ENCODE results near the gene FARP2. TPM values are rescaled to one million over a fixed set of nuclear protein-coding genes. Genes with fewer than 3 reads are reported as not detected.
"Not testable (repeated sequence)": the region's sequence is repeated elsewhere in the genome, so short reads cannot be mapped to it uniquely, and the experiment has no call there.

FARP2 gene
- total RNA-seq, 1 donor from 2014 or later, result 65.0 TPM

DNA sequence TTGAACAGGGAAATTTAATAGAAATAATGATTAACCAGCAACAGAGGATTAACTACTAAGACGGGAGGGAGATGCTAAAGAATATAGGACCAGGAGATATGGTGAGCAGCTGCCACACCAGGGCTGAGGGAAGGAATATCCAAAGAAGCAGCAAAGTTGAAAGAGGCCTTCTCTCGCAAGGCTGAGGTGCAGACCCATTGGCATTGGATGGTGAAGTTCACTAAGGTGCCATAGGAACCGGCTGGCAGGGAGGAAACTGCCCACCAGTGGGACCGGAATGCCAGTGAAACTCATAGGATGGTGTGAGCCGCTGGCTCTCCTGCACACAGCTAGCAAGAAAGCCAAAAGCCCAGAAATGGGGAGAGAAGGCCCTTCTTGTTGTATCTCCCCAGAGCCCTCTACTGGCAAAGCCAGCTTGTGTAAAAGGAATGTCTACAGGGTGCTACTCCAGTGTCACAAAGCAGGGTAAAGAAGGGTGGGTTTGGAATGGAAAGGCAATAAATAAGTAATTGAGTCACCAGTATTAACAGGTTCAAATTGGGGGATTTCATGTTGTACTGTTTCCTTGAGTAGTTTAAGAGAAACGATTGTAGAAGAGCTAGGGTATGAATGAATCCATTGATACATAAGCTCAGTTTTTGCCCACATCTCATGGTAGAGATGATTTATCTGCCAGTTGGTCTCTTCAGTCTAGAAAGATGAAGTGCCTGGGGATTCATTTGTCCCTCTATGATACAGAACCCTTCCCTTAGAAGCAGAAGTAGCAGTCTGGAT is 36.0 kb downstream of the FARP2 start:
- Histone ChIP-seq H3K9me3 (ENCODE audit: insufficient read depth, low read depth, low read length) (no peaks in the 10 kb centered on the region), H3K4me1 (ENCODE audit: insufficient read depth, low read length) (no peaks in the 10 kb centered on the region), H3K4me3 (ENCODE audit: insufficient read depth, low read depth, low read length) (no peak overlapping the region), H3K27ac (ENCODE audit: low read depth, low read length) (no peak overlapping the region), H3K9ac (ENCODE audit: low read length) (no peak overlapping the region), H3K4me2 (ENCODE audit: low read length) (no peak overlapping the region), H2AFZ (ENCODE audit: low read depth, low read length) (no peak overlapping the region), H3K27me3 (ENCODE audit: insufficient read depth, low read length) (no peaks in the 10 kb centered on the region), H4K20me1 (ENCODE audit: insufficient read depth, low read length) (peaks cover 41% of the 10 kb centered on the region), H3K36me3 (ENCODE audit: insufficient read depth, low read length) (peaks cover 5% of the 10 kb centered on the region), H3K79me2 (ENCODE audit: insufficient read depth, low read length) (peaks cover 5% of the 10 kb centered on the region)
- DNase-seq (ENCODE audit: low read depth) (no peak), FAIRE-seq (no peak)
- peaks cover 3% of the 10 kb centered on the region for H3K9me3 Mint-ChIP-seq (ENCODE audit: unreplicated experiment)
- no peak overlapping the region for H3K27ac Mint-ChIP-seq (ENCODE audit: unreplicated experiment)
- peaks cover 26% of the 10 kb centered on the region for H3K36me3 Mint-ChIP-seq (ENCODE audit: low read depth, unreplicated experiment)
- H3K4me3 Mint-ChIP-seq (ENCODE audit: unreplicated experiment), result no peak overlapping the region
- no peak for TF ChIP-seq EZH2 (IDR thresholded peaks at IDR 0.05; ENCODE audit: insufficient read depth, low read length)
- TF ChIP-seq, protein P1, sequence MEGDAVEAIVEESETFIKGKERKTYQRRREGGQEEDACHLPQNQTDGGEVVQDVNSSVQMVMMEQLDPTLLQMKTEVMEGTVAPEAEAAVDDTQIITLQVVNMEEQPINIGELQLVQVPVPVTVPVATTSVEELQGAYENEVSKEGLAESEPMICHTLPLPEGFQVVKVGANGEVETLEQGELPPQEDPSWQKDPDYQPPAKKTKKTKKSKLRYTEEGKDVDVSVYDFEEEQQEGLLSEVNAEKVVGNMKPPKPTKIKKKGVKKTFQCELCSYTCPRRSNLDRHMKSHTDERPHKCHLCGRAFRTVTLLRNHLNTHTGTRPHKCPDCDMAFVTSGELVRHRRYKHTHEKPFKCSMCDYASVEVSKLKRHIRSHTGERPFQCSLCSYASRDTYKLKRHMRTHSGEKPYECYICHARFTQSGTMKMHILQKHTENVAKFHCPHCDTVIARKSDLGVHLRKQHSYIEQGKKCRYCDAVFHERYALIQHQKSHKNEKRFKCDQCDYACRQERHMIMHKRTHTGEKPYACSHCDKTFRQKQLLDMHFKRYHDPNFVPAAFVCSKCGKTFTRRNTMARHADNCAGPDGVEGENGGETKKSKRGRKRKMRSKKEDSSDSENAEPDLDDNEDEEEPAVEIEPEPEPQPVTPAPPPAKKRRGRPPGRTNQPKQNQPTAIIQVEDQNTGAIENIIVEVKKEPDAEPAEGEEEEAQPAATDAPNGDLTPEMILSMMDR (IDR thresholded peaks at IDR 0.05; ENCODE audit: insufficient read depth, low read depth, low read length), result peak; percentile 18
- H3K27me3 Mint-ChIP-seq (ENCODE audit: low read depth, unreplicated experiment), result no peaks in the 10 kb centered on the region
- H3K4me1 Mint-ChIP-seq (ENCODE audit: low read depth, unreplicated experiment), result peaks cover 3% of the 10 kb centered on the region

DNA sequence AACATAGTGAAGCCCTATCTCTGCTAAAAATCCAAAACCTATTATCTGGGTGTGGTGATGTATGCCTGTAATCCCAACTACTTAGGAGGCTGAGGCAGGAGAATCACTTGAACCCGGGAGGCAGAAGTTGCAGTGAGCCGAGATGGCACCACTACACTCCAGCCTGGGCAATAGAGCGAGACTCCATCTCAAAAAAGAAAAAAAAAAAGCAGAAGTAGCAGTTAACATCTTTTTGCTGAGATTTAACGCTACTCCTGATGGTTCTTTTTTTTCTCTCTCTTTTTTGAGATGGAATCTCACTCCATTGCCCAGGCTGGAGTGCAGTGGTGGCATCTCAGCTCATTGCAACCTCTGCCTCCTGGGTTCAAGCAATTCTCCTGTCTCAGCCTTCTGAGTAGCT is 36.7 kb downstream of the FARP2 start:
- H2AFZ ChIP-seq (ENCODE audit: low read depth, low read length); FAIRE-seq; H3K27me3 ChIP-seq (ENCODE audit: insufficient read depth, low read length); H3K9me3 Mint-ChIP-seq (ENCODE audit: unreplicated experiment); H3K9me3 ChIP-seq (ENCODE audit: insufficient read depth, low read depth, low read length); H3K4me3 ChIP-seq (ENCODE audit: insufficient read depth, low read depth, low read length); H3K27me3 Mint-ChIP-seq (ENCODE audit: low read depth, unreplicated experiment); H3K4me3 Mint-ChIP-seq (ENCODE audit: unreplicated experiment); DNase-seq (ENCODE audit: low read depth); H3K4me2 ChIP-seq (ENCODE audit: low read length); H3K79me2 ChIP-seq (ENCODE audit: insufficient read depth, low read length); H3K4me1 Mint-ChIP-seq (ENCODE audit: low read depth, unreplicated experiment); H3K36me3 ChIP-seq (ENCODE audit: insufficient read depth, low read length); H3K27ac Mint-ChIP-seq (ENCODE audit: unreplicated experiment); H3K27ac ChIP-seq (ENCODE audit: low read depth, low read length); H3K9ac ChIP-seq (ENCODE audit: low read length); H3K4me1 ChIP-seq (ENCODE audit: insufficient read depth, low read length): not testable (repeated sequence)
- H4K20me1 ChIP-seq (ENCODE audit: insufficient read depth, low read length), result peaks cover 39% of the 10 kb centered on the region
- peaks cover 26% of the 10 kb centered on the region for H3K36me3 Mint-ChIP-seq (ENCODE audit: low read depth, unreplicated experiment)

DNA sequence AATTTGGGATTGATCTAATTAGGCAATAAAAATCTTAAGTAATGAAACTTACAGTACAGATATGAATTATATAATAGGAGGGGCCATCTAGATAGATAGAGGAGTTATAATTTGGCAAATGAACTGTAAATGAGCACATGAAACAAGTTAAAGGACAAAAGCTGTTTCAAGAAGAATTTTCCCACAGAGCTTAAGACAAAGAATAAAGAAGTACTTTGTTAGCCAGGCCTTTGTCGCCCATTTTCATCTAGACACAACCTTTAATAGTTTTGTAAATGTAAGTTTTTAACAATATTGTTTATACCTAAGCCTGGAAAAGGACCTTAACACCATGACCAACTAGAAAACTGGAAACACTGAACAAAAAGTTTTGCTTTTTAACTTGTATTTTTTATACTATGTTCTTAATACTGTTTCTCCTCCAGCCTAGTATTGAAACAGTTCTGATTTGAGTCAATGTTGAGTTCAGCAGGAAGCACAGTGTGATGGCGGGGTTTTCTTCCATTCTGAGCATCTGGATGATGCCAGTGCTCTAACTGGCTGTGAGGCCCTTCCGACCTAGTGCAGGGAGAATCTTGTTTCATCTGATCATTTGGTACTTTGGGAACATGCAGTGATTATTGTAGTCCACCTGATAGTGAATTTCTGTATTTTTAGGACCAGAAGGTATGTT is 37.6 kb downstream of the FARP2 start:
- Histone ChIP-seq H3K79me2 (ENCODE audit: insufficient read depth, low read length) (peaks cover 5% of the 10 kb centered on the region), H3K4me3 (ENCODE audit: insufficient read depth, low read depth, low read length) (no peak overlapping the region), H3K36me3 (ENCODE audit: insufficient read depth, low read length) (peaks cover 5% of the 10 kb centered on the region), H3K9ac (ENCODE audit: low read length) (no peak overlapping the region), H3K9me3 (ENCODE audit: insufficient read depth, low read depth, low read length) (no peaks in the 10 kb centered on the region), H2AFZ (ENCODE audit: low read depth, low read length) (no peak overlapping the region), H4K20me1 (ENCODE audit: insufficient read depth, low read length) (peaks cover 39% of the 10 kb centered on the region), H3K27me3 (ENCODE audit: insufficient read depth, low read length) (no peaks in the 10 kb centered on the region), H3K4me1 (ENCODE audit: insufficient read depth, low read length) (no peaks in the 10 kb centered on the region), H3K27ac (ENCODE audit: low read depth, low read length) (no peak overlapping the region), H3K4me2 (ENCODE audit: low read length) (no peak overlapping the region)
- DNase-seq (ENCODE audit: low read depth) (no peak), FAIRE-seq (no peak)
- TF ChIP-seq, protein P1 (IDR thresholded peaks at IDR 0.05; ENCODE audit: insufficient read depth, low read depth, low read length), result no peak
- TF ChIP-seq EZH2 (IDR thresholded peaks at IDR 0.05; ENCODE audit: insufficient read depth, low read length), result no peak
- Mint-ChIP-seq H3K27ac (ENCODE audit: unreplicated experiment) (peak overlapping the region; percentile 80), H3K4me3 (ENCODE audit: unreplicated experiment) (no peak overlapping the region), H3K36me3 (ENCODE audit: low read depth, unreplicated experiment) (peaks cover 26% of the 10 kb centered on the region), H3K4me1 (ENCODE audit: low read depth, unreplicated experiment) (peaks cover 3% of the 10 kb centered on the region), H3K9me3 (ENCODE audit: unreplicated experiment) (peaks cover 3% of the 10 kb centered on the region), H3K27me3 (ENCODE audit: low read depth, unreplicated experiment) (no peaks in the 10 kb centered on the region)

DNA sequence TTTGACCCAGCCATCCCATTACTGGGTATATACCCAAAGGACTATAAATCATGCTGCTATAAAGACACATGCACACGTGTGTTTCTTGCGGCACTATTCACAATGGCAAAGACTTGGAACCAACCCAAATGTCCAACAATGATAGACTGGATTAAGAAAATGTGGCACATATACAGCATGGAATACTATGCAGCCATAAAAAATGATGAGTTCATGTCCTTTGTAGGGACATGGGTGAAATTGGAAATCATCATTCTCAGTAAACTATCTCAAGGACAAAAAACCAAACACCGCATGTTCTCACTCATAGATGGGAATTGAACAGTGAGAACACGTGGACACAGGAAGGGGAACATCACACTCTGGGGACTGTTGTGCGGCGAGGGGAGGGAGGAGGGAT is 40.7 kb downstream of the FARP2 start:
- H3K36me3 Mint-ChIP-seq (ENCODE audit: low read depth, unreplicated experiment), result peaks cover 16% of the 10 kb centered on the region
- not testable (repeated sequence) for FAIRE-seq; H3K9me3 ChIP-seq (ENCODE audit: insufficient read depth, low read depth, low read length); H3K27me3 ChIP-seq (ENCODE audit: insufficient read depth, low read length); H3K4me3 ChIP-seq (ENCODE audit: insufficient read depth, low read depth, low read length); H3K9ac ChIP-seq (ENCODE audit: low read length); H3K4me1 ChIP-seq (ENCODE audit: insufficient read depth, low read length); H3K9me3 Mint-ChIP-seq (ENCODE audit: unreplicated experiment); H3K36me3 ChIP-seq (ENCODE audit: insufficient read depth, low read length); H3K27me3 Mint-ChIP-seq (ENCODE audit: low read depth, unreplicated experiment); DNase-seq (ENCODE audit: low read depth); H3K27ac ChIP-seq (ENCODE audit: low read depth, low read length); H3K4me1 Mint-ChIP-seq (ENCODE audit: low read depth, unreplicated experiment); H3K27ac Mint-ChIP-seq (ENCODE audit: unreplicated experiment); H3K4me2 ChIP-seq (ENCODE audit: low read length); H2AFZ ChIP-seq (ENCODE audit: low read depth, low read length); H3K4me3 Mint-ChIP-seq (ENCODE audit: unreplicated experiment)
- peaks cover 20% of the 10 kb centered on the region for H3K79me2 ChIP-seq (ENCODE audit: insufficient read depth, low read length)
- peaks cover 37% of the 10 kb centered on the region for H4K20me1 ChIP-seq (ENCODE audit: insufficient read depth, low read length)

Data from astrocyte (in vitro differentiated cells and primary cell).